Thoracic aorta (tissue), 2 donors: ENCODE data around the gene LAMP2. TPM values are rescaled to one million over a fixed set of nuclear protein-coding genes. Genes with fewer than 3 reads are reported as not detected.

ENCODE experiments used
- ATAC-seq: fragments of 150-250 bp; one replicate; pipeline ENCODE4 v1.8.0; 2017; ENCODE audit warnings: low read depth; ENCODE audit not compliant: insufficient number of reproducible peaks, low FRiP score
- DNase-seq: peaks from one replicate; pipeline ENCODE4 v3.0.0-alpha.2; 2020; ENCODE audit warnings: low spot score
- H3K27ac ChIP-seq, 2 donors: fragments of 200-600 bp; sonication (generic); 1 replicate in 1 of 2; 2 replicates in 1 of 2; pipeline ENCODE4 v1.5.1; 2016; ENCODE audit warnings: mild to moderate bottlenecking in 2 of 2, moderate library complexity in 2 of 2
- H3K27me3 ChIP-seq: fragments of 200-600 bp; sonication (generic); replicated peaks from 2 replicates; pipeline ENCODE4 v1.6.0; 2016; ENCODE audit warnings: mild to moderate bottlenecking; ENCODE audit not compliant: insufficient read depth
- H3K36me3 ChIP-seq: fragments of 200-600 bp; sonication (generic); one replicate; pipeline ENCODE4 v1.5.1; 2016
- H3K4me1 ChIP-seq, 2 donors: fragments of 200-600 bp; sonication (generic); 1 replicate in 1 of 2; 2 replicates in 1 of 2; pipeline versions ENCODE4 v1.5.1 to v1.6.0; 2016; ENCODE audit warnings: low read depth in 2 of 2, mild to moderate bottlenecking in 1 of 2; ENCODE audit not compliant: control insufficient read depth in 1 of 2
- H3K4me3 ChIP-seq: fragments of 200-600 bp; sonication (generic); 2 replicates; pipeline ENCODE4 v1.5.1; 2016; ENCODE audit warnings: mild to moderate bottlenecking
- H3K9me3 ChIP-seq: fragments of 200-600 bp; sonication (generic); 2 replicates; pipeline ENCODE4 v1.5.1; 2016
- CTCF ChIP-seq: fragments of 200-600 bp; sonication (generic); IDR thresholded peaks from one replicate; pipeline ENCODE4 v1.5.1; 2019; ENCODE audit warnings: antibody characterized with exemption
- total RNA-seq, 2 donors: library from RNA; depleted of rRNA; stranded (reverse); fragments of >200 nt; gene quantifications; one replicate each; pipeline versions ENCODE4 v1.1.0 to v1.2.3, GENCODE V29; 2016

LAMP2 gene
- total RNA-seq, 2 donors from 2014 or later: 81.3 to 118 TPM

GRCh38 chrX:120401301-120401700 is 67.8 kb downstream of the LAMP2 start:
- Histone ChIP-seq H3K9me3 (no peaks in the 10 kb centered on the region), H3K27ac (no peak overlapping the region), H3K4me1 (no peaks in the 10 kb centered on the region), H3K36me3 (no peaks in the 10 kb centered on the region), H3K4me3 (no peak overlapping the region), H3K27me3 (no peaks in the 10 kb centered on the region)
- no peak for TF ChIP-seq CTCF
- DNase-seq: no peak
- no peak for ATAC-seq

DNA sequence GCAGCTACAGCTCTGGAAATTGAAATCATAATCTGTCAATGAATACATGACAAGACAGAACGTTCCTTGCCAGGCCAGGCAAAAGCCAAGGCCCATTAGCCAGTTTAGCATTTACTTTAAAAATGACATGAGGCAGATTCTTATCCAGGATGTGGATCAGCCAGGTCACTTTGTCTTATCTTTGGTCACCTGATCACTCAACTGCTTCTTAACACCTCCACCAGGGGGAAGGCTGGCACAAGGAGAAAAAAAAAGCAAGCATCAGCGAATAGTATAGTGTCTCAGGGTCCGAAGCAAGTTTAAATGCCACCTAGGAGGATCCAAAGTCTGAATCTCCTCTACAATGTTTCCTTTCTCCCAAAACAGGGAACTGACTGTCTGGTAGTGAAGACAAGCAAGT is 88.4 kb downstream of the LAMP2 start:
- TF ChIP-seq CTCF: no peak
- no peak overlapping the region for H3K27ac ChIP-seq
- no peak overlapping the region for H3K4me3 ChIP-seq
- DNase-seq (no peak), ATAC-seq (no peak)
- H3K27me3 ChIP-seq: no peaks in the 10 kb centered on the region
- no peaks in the 10 kb centered on the region for H3K36me3 ChIP-seq
- no peaks in the 10 kb centered on the region for H3K4me1 ChIP-seq
- H3K9me3 ChIP-seq: no peaks in the 10 kb centered on the region

DNA sequence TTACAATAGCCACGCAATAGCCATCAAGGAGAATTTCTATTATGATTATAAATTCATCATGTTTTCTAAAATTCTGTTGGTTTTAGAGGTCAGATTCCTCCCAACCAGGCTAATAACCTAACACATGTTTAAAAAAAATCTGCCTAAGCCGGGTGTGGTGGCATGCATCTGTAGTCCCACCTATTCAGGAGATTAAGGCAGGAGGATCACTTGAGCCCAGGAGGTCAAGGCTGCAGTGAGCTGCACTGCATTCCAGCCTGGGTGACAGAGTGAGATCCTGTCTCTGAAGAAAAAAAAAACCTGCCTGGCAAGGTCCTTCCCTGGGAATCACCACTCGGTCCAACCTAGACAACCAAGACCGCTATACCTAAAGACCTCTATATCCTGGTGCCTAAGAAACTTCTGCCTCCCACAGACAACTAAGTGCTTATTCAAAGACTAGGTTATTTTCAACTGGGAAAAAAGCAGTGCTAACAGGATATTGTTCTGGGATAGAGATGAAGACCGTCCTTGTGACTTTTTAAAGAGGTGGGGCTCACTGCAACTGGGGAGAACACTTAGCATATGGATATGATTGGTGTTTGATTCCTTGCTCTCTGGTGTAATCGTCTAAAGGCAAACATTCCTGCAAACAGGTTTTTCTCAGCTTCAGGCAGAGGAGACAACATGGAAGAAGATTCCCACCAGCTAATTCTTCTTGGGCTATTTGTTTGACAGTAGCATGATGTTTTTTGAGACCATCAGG is 89.0 kb downstream of the LAMP2 start:
- DNase-seq: no peak
- Histone ChIP-seq H3K9me3 (no peaks in the 10 kb centered on the region), H3K4me1 (no peaks in the 10 kb centered on the region), H3K4me3 (no peak overlapping the region), H3K27ac (no peak overlapping the region), H3K36me3 (no peaks in the 10 kb centered on the region), H3K27me3 (no peaks in the 10 kb centered on the region)
- no peak for ATAC-seq
- no peak for TF ChIP-seq CTCF

- Histone ChIP-seq H3K27ac (no peak overlapping the region), H3K4me1 (no peaks in the 10 kb centered on the region), H3K27me3 (no peaks in the 10 kb centered on the region), H3K9me3 (no peaks in the 10 kb centered on the region), H3K36me3 (no peaks in the 10 kb centered on the region), H3K4me3 (no peak overlapping the region)
- ATAC-seq: no peak
- no peak for DNase-seq
- no peak for TF ChIP-seq CTCF
Measured at GRCh38 chrX:120378570-120378969, 90.5 kb downstream of the LAMP2 start.

Other genes with a start within 250 kb of the LAMP2 start
- gene ZBTB33, start 218.5 kb downstream of the LAMP2 start, total RNA-seq: 10 to 100 TPM in 1 of 2 donors, 1 to 10 TPM in 1; 6.4 to 15.4 TPM
- gene TMEM255A, start 157.8 kb downstream of the LAMP2 start, total RNA-seq: 1 to 10 TPM; 1.1 TPM
- gene ATP1B4, start 107.2 kb downstream of the LAMP2 start, total RNA-seq: not detected
- 10 to 100 TPM; 38.7 to 66.2 TPM for gene CUL4B, start 91.7 kb upstream of the LAMP2 start, total RNA-seq
- gene MCTS1, start 134.8 kb upstream of the LAMP2 start, total RNA-seq: 10 to 100 TPM; 19.2 to 19.5 TPM
- 10 to 100 TPM; 26.8 to 30.1 TPM for gene C1GALT1C1, start 160.8 kb upstream of the LAMP2 start, total RNA-seq